Chondrocyte (in vitro differentiated cells): ENCODE measurements around the gene TRIP6. TPM values are rescaled to one million over a fixed set of nuclear protein-coding genes. Genes with fewer than 3 reads are reported as not detected.
A peak's percentile ranks its signal among the peaks of the same experiment; 100 is the strongest.

Experiments
- DNase-seq: peaks from one replicate; pipeline ENCODE4 v3.0.0; 2021; ENCODE audit warnings: mixed read lengths, low spot score
- H3K27ac Mint-ChIP-seq: one replicate; pipeline ENCODE4 v1.8.0; 2021; ENCODE audit warnings: mild to moderate bottlenecking, moderate library complexity, mixed read lengths; ENCODE audit not compliant: unreplicated experiment
- H3K27me3 Mint-ChIP-seq: 2 replicates; pipeline ENCODE4 v1.8.0; 2021; ENCODE audit warnings: low read depth, mixed read lengths
- H3K36me3 Mint-ChIP-seq: 2 replicates; pipeline ENCODE4 v1.8.0; 2021; ENCODE audit warnings: low read depth, mixed read lengths
- H3K4me1 Mint-ChIP-seq: 2 replicates; pipeline ENCODE4 v1.8.0; 2021; ENCODE audit warnings: low read depth, mild to moderate bottlenecking, mixed read lengths
- H3K4me3 Mint-ChIP-seq: one replicate; pipeline ENCODE4 v1.8.0; 2021; ENCODE audit warnings: mild to moderate bottlenecking, moderate library complexity, mixed read lengths; ENCODE audit not compliant: unreplicated experiment
- H3K9me3 Mint-ChIP-seq: 2 replicates; pipeline ENCODE4 v1.8.0; 2021; ENCODE audit warnings: low read depth, mixed read lengths
- CTCF ChIP-seq: fragments of 200-600 bp; sonication (generic); IDR thresholded peaks from 2 replicates; pipeline ENCODE4 v1.5.0; 2021; ENCODE audit warnings: antibody characterized with exemption, mild to moderate bottlenecking, moderate library complexity
- total RNA-seq: library from RNA; stranded (reverse); gene quantifications from 3 replicates; pipeline ENCODE4 v1.2.1, GENCODE V29; 2021

Gene TRIP6
- total RNA-seq, 1 donor from 2014 or later: 104 TPM

DNA sequence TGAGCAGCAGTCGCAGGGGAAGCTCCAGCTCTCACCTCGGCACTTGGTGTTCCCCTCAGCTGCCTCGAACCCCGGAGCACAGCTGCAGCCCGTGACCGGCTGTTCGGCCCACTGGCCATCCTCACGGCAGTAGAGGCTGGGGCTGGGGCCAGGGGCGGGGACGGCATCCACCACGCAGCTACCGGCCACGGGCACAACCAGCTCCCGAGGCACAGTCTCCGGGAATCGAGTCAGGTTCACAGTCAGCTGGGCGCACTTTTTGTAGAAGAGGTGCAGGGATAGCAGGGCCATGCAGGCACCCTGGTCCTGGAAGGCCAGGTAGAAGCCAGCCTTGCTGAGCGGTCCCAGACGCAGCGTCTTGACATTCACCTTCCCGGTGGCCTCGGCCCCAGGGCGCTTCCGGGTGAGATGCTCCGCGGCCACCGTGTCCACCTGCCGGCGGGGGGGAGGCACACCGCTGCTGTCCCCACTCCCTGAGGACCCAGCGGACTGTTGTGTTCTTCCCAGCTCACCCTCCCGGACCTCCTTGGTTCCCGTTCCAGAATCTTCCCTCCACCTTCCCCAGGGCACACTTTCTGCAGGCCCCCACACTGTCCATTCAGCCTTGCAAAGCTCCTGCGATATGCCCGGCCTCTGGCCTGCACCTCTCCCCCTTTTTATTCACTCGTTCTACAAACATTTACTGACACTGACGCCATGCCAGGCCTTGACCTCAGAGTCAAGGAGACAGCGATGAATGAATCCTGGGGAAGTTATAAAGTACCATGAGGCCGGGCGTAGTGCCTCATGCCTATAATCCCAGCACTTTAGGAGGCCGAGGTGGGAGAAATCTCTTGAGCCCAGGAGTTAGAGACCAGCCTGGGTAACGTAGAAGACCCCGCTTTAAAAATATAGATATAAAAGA is 44.7 kb upstream of the TRIP6 start:
- Mint-ChIP-seq H3K27ac (no peak overlapping the region), H3K27me3 (no peaks in the 10 kb centered on the region), H3K9me3 (no peaks in the 10 kb centered on the region), H3K36me3 (peaks cover 26% of the 10 kb centered on the region), H3K4me1 (peaks cover 21% of the 10 kb centered on the region), H3K4me3 (no peak overlapping the region)
- no peak for TF ChIP-seq CTCF
- DNase-seq: no peak

GRCh38 chr7:100823140-100823525 is 44.1 kb upstream of the TRIP6 start:
- no peak overlapping the region for H3K27ac Mint-ChIP-seq
- H3K4me1 Mint-ChIP-seq: peaks cover 27% of the 10 kb centered on the region
- H3K27me3 Mint-ChIP-seq: no peaks in the 10 kb centered on the region
- no peak for TF ChIP-seq CTCF
- H3K9me3 Mint-ChIP-seq: no peaks in the 10 kb centered on the region
- H3K4me3 Mint-ChIP-seq: no peak overlapping the region
- no peak for DNase-seq
- peaks cover 25% of the 10 kb centered on the region for H3K36me3 Mint-ChIP-seq

DNA sequence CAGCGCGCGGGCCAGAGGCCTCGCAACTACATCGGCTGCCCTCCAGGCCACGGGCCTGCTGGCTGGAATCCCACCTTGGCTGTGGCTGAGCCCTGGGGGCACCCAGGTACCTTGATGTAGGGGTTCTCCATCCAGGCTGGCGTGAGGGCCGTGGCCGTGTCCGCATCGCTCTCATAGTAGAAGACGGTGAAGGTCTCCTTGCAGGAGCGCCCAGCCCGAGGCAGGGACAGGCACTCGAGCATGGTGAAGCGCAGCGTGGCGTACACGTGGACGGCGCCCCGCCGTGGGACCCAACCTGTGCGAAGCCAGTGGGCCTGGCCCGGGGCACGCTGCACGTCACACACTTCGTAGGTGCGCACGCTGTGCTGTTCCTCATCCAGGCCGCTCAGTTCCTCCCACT is 43.7 kb upstream of the TRIP6 start:
- no peak overlapping the region for H3K27ac Mint-ChIP-seq
- TF ChIP-seq CTCF: no peak
- H3K36me3 Mint-ChIP-seq: peaks cover 25% of the 10 kb centered on the region
- H3K27me3 Mint-ChIP-seq: no peaks in the 10 kb centered on the region
- no peak for DNase-seq
- peaks cover 28% of the 10 kb centered on the region for H3K4me1 Mint-ChIP-seq
- H3K4me3 Mint-ChIP-seq: no peak overlapping the region
- H3K9me3 Mint-ChIP-seq: no peaks in the 10 kb centered on the region

DNA sequence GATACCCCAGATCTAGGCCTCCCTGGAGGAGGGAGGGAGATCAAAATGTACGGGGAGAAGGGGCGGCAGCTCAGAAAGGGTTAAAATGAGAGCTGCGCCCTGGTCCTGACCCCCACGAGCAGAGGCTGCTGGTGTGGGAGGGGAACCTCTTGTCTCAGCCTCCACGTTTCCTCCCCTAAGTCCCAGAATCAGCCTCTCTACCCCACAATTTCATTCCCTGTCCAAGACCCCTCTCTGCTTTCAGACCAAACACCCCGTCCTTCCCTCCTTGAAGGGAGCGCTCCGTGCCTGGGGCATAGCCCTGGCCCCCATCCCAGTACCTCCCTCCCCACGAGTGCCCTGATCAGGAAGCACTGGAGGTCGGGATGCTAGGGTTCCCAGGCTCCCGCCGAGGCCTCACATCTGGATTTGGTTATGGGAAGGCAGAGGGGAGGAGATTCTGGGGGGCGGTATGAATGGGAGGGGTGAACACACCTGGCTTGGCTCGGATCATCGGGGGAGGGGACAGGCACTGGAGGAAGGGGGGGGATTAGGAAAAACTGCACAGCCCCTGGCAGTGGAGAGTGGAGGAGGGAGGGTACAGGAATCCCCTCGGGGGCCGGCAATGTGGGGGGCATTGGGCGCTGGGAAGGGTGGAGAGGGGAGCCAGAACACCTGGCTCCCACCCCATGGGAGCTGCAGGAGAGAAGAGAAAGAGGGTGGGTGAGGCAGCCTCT is 42.5 kb upstream of the TRIP6 start:
- Mint-ChIP-seq H3K4me3 (peak overlapping the region; percentile 87), H3K27me3 (no peaks in the 10 kb centered on the region), H3K36me3 (peaks cover 19% of the 10 kb centered on the region), H3K9me3 (no peaks in the 10 kb centered on the region), H3K27ac (no peak overlapping the region), H3K4me1 (peaks cover 31% of the 10 kb centered on the region)
- TF ChIP-seq CTCF: no peak
- DNase-seq: no peak

DNA sequence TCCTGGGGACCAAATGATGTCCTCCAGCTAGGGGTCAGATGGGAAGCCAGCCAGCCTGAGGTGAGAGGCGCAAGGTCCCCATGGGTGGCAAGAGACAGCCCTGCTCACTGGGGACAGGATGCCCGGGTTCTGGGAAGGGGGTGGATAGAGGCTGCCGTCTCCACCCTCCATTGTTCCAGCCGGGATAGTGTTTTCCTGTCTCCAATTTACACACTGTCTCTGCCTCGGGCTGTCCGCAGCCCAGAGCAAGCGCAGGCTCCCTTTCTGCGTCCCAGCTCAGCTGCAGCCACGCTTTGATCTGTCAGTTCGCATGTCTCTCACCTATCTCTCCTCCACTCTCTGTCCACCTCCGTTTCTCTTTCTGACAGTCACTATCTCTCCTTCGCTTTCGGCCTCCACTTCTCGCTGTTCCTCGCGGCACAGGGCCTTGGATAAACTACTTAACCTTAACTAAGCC is 41.9 kb upstream of the TRIP6 start:
- no peak for TF ChIP-seq CTCF
- Mint-ChIP-seq H3K36me3 (peaks cover 16% of the 10 kb centered on the region), H3K4me1 (peaks cover 31% of the 10 kb centered on the region), H3K27ac (peak overlapping the region; percentile 37), H3K9me3 (no peaks in the 10 kb centered on the region), H3K27me3 (no peaks in the 10 kb centered on the region), H3K4me3 (peak overlapping the region; percentile 87)
- DNase-seq: no peak
